Stomach (tissue), 4 donors: ENCODE data around the gene ADGRD2.

Experiments
- CTCF ChIP-seq, 7 experiments: fragments of 450-650 bp in 4 of 7; fragments of 200-600 bp in 3 of 7; sonication (generic) in 3 of 7; IDR thresholded peaks; one replicate each; pipeline ENCODE4 v1.5.1; 2016 to 2019; ENCODE audit warnings: antibody characterized with exemption in 7 of 7, control low read depth in 2 of 7, mild to moderate bottlenecking in 1 of 7
- EP300 ChIP-seq: sonication (generic); formaldehyde crosslinking; IDR thresholded peaks from one replicate; pipeline ENCODE4 v1.6.1; 2017; ENCODE audit warnings: antibody characterized with exemption
- POLR2A ChIP-seq, 4 donors: fragments of 450-650 bp; IDR thresholded peaks; one replicate each; pipeline ENCODE4 v1.6.1; 2016; ENCODE audit warnings: antibody characterized with exemption in 4 of 4, control low read depth in 2 of 4, mild to moderate bottlenecking in 1 of 4, moderate library complexity in 1 of 4
- POLR2AphosphoS5 ChIP-seq, 3 donors: sonication (generic); formaldehyde crosslinking; IDR thresholded peaks; one replicate each; pipeline ENCODE4 v1.6.1; 2016; ENCODE audit warnings: antibody characterized with exemption in 3 of 3

- TF ChIP-seq CTCF (IDR thresholded peaks at IDR 0.05) (no peak), EP300 (no peak), POLR2AphosphoS5 (IDR thresholded peaks at IDR 0.05) (no peak), POLR2A (IDR thresholded peaks at IDR 0.05) (no peak)
Measured at GRCh38 chr9:124477211-124477647, 27.0 kb downstream of the ADGRD2 start.
